Measurements from ENCODE around the gene ARID1A. TPM values are rescaled to one million over a fixed set of nuclear protein-coding genes. Genes with fewer than 3 reads are reported as not detected.
A peak's percentile ranks its signal among the peaks of the same experiment; 100 is the strongest.
"Not testable (repeated sequence)": the region's sequence is repeated elsewhere in the genome, so short reads cannot be mapped to it uniquely, and the experiment has no call there.

ARID1A gene
- total RNA-seq, 1 experiment from 2014 or later = 120 TPM

DNA sequence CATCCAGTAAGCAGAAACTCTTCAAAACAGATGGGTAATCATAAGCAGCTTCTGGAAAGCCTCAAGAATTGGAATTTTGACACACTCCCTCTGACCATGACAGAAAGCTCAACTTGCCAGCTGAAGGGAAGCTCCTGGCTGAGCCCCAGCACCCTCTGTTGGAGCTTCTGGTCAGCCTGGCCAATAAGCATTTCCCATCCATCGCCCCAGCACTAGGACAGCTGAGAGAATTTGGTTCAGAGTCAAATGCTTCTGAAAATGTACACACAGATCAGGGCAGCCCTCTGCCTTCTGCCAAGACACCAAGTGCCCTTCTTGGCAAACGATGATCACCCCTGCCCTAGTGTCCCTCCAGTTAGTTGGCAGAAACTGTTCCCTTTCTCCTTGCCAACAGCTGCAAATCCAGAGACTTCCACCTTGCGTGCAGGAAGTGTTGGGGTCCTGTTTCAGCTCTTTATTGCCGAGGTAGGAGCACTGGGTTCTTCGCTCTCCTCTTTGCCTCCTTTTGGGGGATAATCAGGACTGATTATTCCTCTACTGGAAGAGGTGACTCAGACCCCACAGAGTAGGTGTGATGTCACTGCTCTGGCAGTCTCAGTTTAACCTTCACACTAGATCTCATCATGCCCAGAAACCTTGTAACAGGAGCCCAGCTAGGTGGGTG, 103.8 kb downstream of the ARID1A start:
- Histone ChIP-seq H3K36me3 (ENCODE audit: insufficient read depth, low read length, poor library complexity, severe bottlenecking) (no peaks in the 10 kb centered on the region), H3K9me3 (ENCODE audit: low read depth, low read length, poor library complexity, severe bottlenecking) (no peaks in the 10 kb centered on the region), H3K27me3 (replicated peaks; ENCODE audit: insufficient read depth, low read depth, low read length, poor library complexity) (no peaks in the 10 kb centered on the region), H3K4me1 (ENCODE audit: insufficient read depth, low read length, poor library complexity, severe bottlenecking) (peaks cover 12% of the 10 kb centered on the region), H3K4me3 (ENCODE audit: low read depth, low read length, poor library complexity, severe bottlenecking) (no peak overlapping the region), H3K27ac (ENCODE audit: low read depth, low read length, poor library complexity, severe bottlenecking) (peak overlapping the region; percentile 37)
- no TSS peak for BruUV-seq (replicated peaks)
- ChIA-PET CTCF (interaction anchor here (0.6 kb wide), 1 partner anchor 19 kb away, joined by 10 read pairs; no protein-coding TSS in a partner anchor), POLR2A (ENCODE audit: low non-redundant PET) (interaction anchor here (0.5 to 0.6 kb wide), 2 partner anchors 9 to 1917 kb away, joined by 3 to 18 read pairs; no protein-coding TSS in a partner anchor)
- DNase-seq (ENCODE audit: low spot score) = peak; percentile 40
- TF ChIP-seq EZH2 (IDR thresholded peaks at IDR 0.05; ENCODE audit: borderline replicate concordance, low read depth, low read length, poor library complexity, severe bottlenecking) = no peak
- TF ChIP-seq, protein P1, sequence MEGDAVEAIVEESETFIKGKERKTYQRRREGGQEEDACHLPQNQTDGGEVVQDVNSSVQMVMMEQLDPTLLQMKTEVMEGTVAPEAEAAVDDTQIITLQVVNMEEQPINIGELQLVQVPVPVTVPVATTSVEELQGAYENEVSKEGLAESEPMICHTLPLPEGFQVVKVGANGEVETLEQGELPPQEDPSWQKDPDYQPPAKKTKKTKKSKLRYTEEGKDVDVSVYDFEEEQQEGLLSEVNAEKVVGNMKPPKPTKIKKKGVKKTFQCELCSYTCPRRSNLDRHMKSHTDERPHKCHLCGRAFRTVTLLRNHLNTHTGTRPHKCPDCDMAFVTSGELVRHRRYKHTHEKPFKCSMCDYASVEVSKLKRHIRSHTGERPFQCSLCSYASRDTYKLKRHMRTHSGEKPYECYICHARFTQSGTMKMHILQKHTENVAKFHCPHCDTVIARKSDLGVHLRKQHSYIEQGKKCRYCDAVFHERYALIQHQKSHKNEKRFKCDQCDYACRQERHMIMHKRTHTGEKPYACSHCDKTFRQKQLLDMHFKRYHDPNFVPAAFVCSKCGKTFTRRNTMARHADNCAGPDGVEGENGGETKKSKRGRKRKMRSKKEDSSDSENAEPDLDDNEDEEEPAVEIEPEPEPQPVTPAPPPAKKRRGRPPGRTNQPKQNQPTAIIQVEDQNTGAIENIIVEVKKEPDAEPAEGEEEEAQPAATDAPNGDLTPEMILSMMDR (conservative IDR thresholded peaks at IDR 0.05; ENCODE audit: low read depth, low read length) = no peak
- intact Hi-C loops (cut with micrococcal nuclease; ENCODE audit: unreplicated experiment) = no loop called here

DNA sequence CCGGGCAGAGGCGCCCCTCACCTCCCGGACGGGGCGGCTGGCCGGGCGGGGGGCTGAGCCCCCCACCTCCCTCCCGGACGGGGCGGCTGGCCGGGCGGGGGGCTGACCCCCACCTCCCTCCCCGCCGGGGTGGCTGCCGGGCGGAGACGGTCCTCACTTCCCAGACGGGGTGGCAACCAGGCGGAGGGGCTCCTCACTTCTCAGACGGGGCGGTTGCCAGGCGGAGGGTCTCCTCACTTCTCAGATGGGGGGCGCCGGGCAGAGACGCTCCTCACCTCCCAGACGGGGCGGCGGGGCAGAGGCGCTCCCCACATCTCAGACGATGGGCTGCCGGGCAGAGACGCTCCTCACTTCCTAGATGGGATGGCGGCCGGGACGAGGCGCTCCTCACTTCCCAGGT, 108.1 kb downstream of the ARID1A start:
- CTCF ChIA-PET; H3K27ac ChIP-seq (ENCODE audit: low read depth, low read length, poor library complexity, severe bottlenecking); BruUV-seq (replicated peaks): not testable (repeated sequence)

DNA sequence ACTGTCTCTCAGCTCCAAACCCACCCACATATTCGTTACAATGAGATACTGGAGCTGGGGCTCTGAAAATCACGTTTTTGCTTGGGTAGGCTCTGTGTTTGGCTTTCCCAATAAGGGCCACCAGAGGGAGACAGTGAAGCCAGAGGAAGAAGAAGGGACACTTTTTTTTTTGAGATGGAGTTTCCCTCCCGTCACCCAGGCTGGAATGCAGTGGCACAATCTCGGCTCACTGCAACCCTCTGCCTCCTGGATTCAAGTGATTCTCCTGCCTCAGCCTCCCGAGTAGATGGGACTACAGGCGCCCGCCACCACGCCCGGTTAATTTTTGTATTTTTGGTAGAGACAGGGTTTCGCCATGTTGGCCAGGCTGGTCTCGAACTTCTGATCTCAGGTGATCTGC, 114.3 kb downstream of the ARID1A start:
- H3K4me1 ChIP-seq (ENCODE audit: insufficient read depth, low read length, poor library complexity, severe bottlenecking); H3K36me3 ChIP-seq (ENCODE audit: insufficient read depth, low read length, poor library complexity, severe bottlenecking); POLR2A ChIA-PET (ENCODE audit: low non-redundant PET); BruUV-seq (replicated peaks); H3K27me3 ChIP-seq (replicated peaks; ENCODE audit: insufficient read depth, low read depth, low read length, poor library complexity); H3K9me3 ChIP-seq (ENCODE audit: low read depth, low read length, poor library complexity, severe bottlenecking); H3K27ac ChIP-seq (ENCODE audit: low read depth, low read length, poor library complexity, severe bottlenecking); H3K4me3 ChIP-seq (ENCODE audit: low read depth, low read length, poor library complexity, severe bottlenecking): not testable (repeated sequence)
- intact Hi-C loops (cut with micrococcal nuclease; ENCODE audit: unreplicated experiment) = loop anchor here (5.0 kb wide), 1 partner anchor 67 kb away; no protein-coding TSS in a partner anchor
- DNase-seq (ENCODE audit: low spot score) = peak; percentile 88
- CTCF ChIA-PET = interaction anchor here (0.7 to 0.9 kb wide), 3 partner anchors 9 to 1172 kb away, joined by 3 to 5 read pairs (median 4); no protein-coding TSS in a partner anchor
- TF ChIP-seq, protein P1 (conservative IDR thresholded peaks at IDR 0.05; ENCODE audit: low read depth, low read length) = peak; percentile 72

More for the DNA sequence above, 108.1 kb downstream of the ARID1A start:
- H3K4me3 ChIP-seq (ENCODE audit: low read depth, low read length, poor library complexity, severe bottlenecking); POLR2A ChIA-PET (ENCODE audit: low non-redundant PET); DNase-seq (ENCODE audit: low spot score); H3K27me3 ChIP-seq (replicated peaks; ENCODE audit: insufficient read depth, low read depth, low read length, poor library complexity); H3K36me3 ChIP-seq (ENCODE audit: insufficient read depth, low read length, poor library complexity, severe bottlenecking); H3K9me3 ChIP-seq (ENCODE audit: low read depth, low read length, poor library complexity, severe bottlenecking); intact Hi-C loops (cut with micrococcal nuclease; ENCODE audit: unreplicated experiment): not testable (repeated sequence)
- H3K4me1 ChIP-seq (ENCODE audit: insufficient read depth, low read length, poor library complexity, severe bottlenecking) = peaks cover 12% of the 10 kb centered on the region

DNA sequence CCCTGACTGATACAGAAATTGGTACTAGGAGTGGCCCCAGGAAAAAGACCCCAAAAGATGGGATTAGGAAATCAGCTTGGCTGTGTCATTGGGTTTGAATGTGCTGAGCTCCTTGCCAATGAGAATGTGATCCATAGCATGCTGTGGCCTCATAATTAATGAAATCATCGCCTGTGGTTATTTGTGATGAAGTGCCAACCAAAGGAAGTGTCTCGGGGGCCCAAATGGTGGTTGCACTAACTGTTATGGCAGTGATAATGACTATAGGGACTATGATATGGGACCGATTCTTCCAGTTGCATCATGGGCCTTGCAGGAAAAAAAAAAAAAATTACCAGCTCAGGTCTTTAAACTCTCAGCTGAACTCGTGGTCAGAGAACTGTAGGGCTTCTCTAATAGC, 115.2 kb downstream of the ARID1A start:
- no peaks in the 10 kb centered on the region for H3K9me3 ChIP-seq (ENCODE audit: low read depth, low read length, poor library complexity, severe bottlenecking)
- no peaks in the 10 kb centered on the region for H3K27me3 ChIP-seq (replicated peaks; ENCODE audit: insufficient read depth, low read depth, low read length, poor library complexity)
- intact Hi-C loops (cut with micrococcal nuclease; ENCODE audit: unreplicated experiment) = loop anchor here (5.0 kb wide), 1 partner anchor 66 kb away; no protein-coding TSS in a partner anchor
- DNase-seq (ENCODE audit: low spot score) = no peak
- no peaks in the 10 kb centered on the region for H3K4me1 ChIP-seq (ENCODE audit: insufficient read depth, low read length, poor library complexity, severe bottlenecking)
- CTCF ChIA-PET = interaction anchor here (0.5 to 1.1 kb wide), 2 partner anchors 22 to 288 kb away, joined by 3 to 4 read pairs; no protein-coding TSS in a partner anchor
- POLR2A ChIA-PET (ENCODE audit: low non-redundant PET) = no interaction called here
- H3K27ac ChIP-seq (ENCODE audit: low read depth, low read length, poor library complexity, severe bottlenecking) = no peak overlapping the region
- BruUV-seq (replicated peaks) = no TSS peak
- H3K4me3 ChIP-seq (ENCODE audit: low read depth, low read length, poor library complexity, severe bottlenecking) = no peak overlapping the region
- TF ChIP-seq EZH2 (IDR thresholded peaks at IDR 0.05; ENCODE audit: borderline replicate concordance, low read depth, low read length, poor library complexity, severe bottlenecking) = no peak
- no peaks in the 10 kb centered on the region for H3K36me3 ChIP-seq (ENCODE audit: insufficient read depth, low read length, poor library complexity, severe bottlenecking)

All from A673 (cell line).